Spleen (tissue), 7 donors: Measurements from ENCODE around the gene CEP20.

ENCODE experiments used
- POLR2A ChIP-seq, 3 donors: fragments of 450-650 bp; IDR thresholded peaks; one replicate each; pipeline ENCODE4 v1.5.1; 2017; ENCODE audit warnings: antibody characterized with exemption in 3 of 3, mild to moderate bottlenecking in 1 of 3
- TF ChIP-seq, protein P1 (sequence below), 11 experiments: fragments of 200-600 bp in 7 of 11; fragments of 450-650 bp in 4 of 11; sonication (generic) in 4 of 11; IDR thresholded peaks in 8 of 11; conservative IDR thresholded peaks in 3 of 11; 1 replicate in 7 of 11; 2 replicates in 4 of 11; pipeline versions ENCODE4 v1.4.0 to v1.8.0; 2016 to 2021; ENCODE audit warnings: antibody characterized with exemption in 11 of 11, inconsistent platforms in 4 of 11, mild to moderate bottlenecking in 1 of 11
- donor health status: DM: no; HTN: no; CAD: no; lungs with moderate emphysema.
- donor health status: DM: no; HTN: no; CAD: no.
- donor health status: DM: no; HTN: no; CAD: no.

DNA sequence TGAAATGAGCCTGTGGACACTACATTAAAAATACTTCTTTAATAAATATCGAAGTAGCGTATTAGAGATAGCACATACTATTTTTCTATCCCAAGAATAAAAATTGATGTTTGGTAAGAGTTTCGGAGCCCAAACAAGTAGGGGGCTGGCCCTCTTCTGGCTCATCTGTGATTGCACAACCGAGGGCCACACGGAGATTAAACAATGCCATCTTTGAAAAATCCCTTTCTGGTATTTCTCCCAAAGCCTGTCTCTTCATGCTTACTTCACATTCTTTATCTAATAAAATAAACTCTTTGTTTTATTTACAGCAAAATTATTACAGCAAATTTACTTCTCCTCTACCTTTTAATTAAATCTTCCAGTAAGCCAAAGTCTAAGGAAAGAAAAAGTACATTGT lies 22.0 kb downstream of the CEP20 start:
- TF ChIP-seq, protein P1, sequence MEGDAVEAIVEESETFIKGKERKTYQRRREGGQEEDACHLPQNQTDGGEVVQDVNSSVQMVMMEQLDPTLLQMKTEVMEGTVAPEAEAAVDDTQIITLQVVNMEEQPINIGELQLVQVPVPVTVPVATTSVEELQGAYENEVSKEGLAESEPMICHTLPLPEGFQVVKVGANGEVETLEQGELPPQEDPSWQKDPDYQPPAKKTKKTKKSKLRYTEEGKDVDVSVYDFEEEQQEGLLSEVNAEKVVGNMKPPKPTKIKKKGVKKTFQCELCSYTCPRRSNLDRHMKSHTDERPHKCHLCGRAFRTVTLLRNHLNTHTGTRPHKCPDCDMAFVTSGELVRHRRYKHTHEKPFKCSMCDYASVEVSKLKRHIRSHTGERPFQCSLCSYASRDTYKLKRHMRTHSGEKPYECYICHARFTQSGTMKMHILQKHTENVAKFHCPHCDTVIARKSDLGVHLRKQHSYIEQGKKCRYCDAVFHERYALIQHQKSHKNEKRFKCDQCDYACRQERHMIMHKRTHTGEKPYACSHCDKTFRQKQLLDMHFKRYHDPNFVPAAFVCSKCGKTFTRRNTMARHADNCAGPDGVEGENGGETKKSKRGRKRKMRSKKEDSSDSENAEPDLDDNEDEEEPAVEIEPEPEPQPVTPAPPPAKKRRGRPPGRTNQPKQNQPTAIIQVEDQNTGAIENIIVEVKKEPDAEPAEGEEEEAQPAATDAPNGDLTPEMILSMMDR (IDR thresholded peaks at IDR 0.05 in 8 of 11, conservative IDR thresholded peaks at IDR 0.05 in 3 of 11) = no peak
- TF ChIP-seq POLR2A (IDR thresholded peaks at IDR 0.05) = no peak
